Natural killer cell (primary cell): ENCODE results near the gene FARS2. TPM values are rescaled to one million over a fixed set of nuclear protein-coding genes. Genes with fewer than 3 reads are reported as not detected.
"Not testable (repeated sequence)": the region's sequence is repeated elsewhere in the genome, so short reads cannot be mapped to it uniquely, and the experiment has no call there.

Experiments used
- ATAC-seq, 3 donors: fragments of 150-1000 bp in 2 of 3; fragments of 200-7000 bp in 1 of 3; cut with Tn5 transposase; 1 replicate in 1 of 3; 2 replicates in 2 of 3; pipeline ENCODE4 v1.10.0; 2021; ENCODE audit warnings: mild to moderate bottlenecking in 2 of 3, moderate library complexity in 2 of 3
- DNase-seq, 2 donors: peaks; one replicate each; pipeline versions ENCODE4 v3.0.0 to v3.0.0-alpha.2; 2013 to 2021; ENCODE audit warnings: mixed read lengths in 1 of 2
- H3K27ac ChIP-seq: one replicate; pipeline ENCODE4 v1.5.1; 2013; ENCODE audit warnings: mild to moderate bottlenecking, low read length
- H3K27me3 ChIP-seq: one replicate; pipeline ENCODE4 v1.6.1; 2013; ENCODE audit warnings: low read length; ENCODE audit not compliant: control insufficient read depth, insufficient read depth
- H3K36me3 ChIP-seq: one replicate; pipeline ENCODE4 v1.6.1; 2013; ENCODE audit warnings: low read length; ENCODE audit not compliant: control insufficient read depth, insufficient read depth
- H3K4me1 ChIP-seq: one replicate; pipeline ENCODE4 v1.6.1; 2013; ENCODE audit warnings: low read length; ENCODE audit not compliant: control insufficient read depth, insufficient read depth
- H3K4me3 ChIP-seq: one replicate; pipeline ENCODE4 v1.5.1; 2013; ENCODE audit warnings: low read length
- H3K9me3 ChIP-seq: one replicate; pipeline ENCODE4 v1.6.1; 2013; ENCODE audit warnings: low read length; ENCODE audit not compliant: control insufficient read depth, insufficient read depth
- H3K27ac Mint-ChIP-seq, 2 donors: one replicate each; pipeline ENCODE4 v1.8.0; 2022; ENCODE audit warnings: mild to moderate bottlenecking in 2 of 2, mixed read lengths in 2 of 2, moderate library complexity in 1 of 2
- H3K27me3 Mint-ChIP-seq, 2 donors: one replicate each; pipeline ENCODE4 v1.8.0; 2022; ENCODE audit warnings: low read depth in 2 of 2, mixed read lengths in 2 of 2
- H3K36me3 Mint-ChIP-seq: one replicate; pipeline ENCODE4 v1.8.0; 2022; ENCODE audit warnings: mixed read lengths
- H3K4me1 Mint-ChIP-seq, 2 donors: one replicate each; pipeline ENCODE4 v1.8.0; 2022; ENCODE audit warnings: mixed read lengths in 2 of 2
- H3K4me3 Mint-ChIP-seq: one replicate; pipeline ENCODE4 v1.8.0; 2022; ENCODE audit warnings: mild to moderate bottlenecking, moderate library complexity, mixed read lengths
- H3K9me3 Mint-ChIP-seq, 2 donors: one replicate each; pipeline ENCODE4 v1.8.0; 2022; ENCODE audit warnings: mixed read lengths in 2 of 2
- WGBS: methylation state at CpG from one replicate; pipeline ENCODE4 v1.1.7; 2013; ENCODE audit warnings: missing lambda C conversion rate; ENCODE audit not compliant: insufficient coverage; 5-methylcytosine and 5-hydroxymethylcytosine counted together
- intact Hi-C: fragments of 100-400 bp; cut with micrococcal nuclease; formaldehyde crosslinking; loops from one replicate; pipeline ENCODE4 v1.14.2; 2022
- total RNA-seq, 4 donors: library from RNA; stranded (reverse); fragments of 120-200 nt in 1 of 4; gene quantifications; one replicate each; pipeline versions ENCODE4 v1.2.3 to v1.2.4, GENCODE V29; 2013 to 2022
- TF ChIP-seq, protein P1 (sequence below): fragments of 200-600 bp; IDR thresholded peaks from one replicate; pipeline ENCODE4 v1.8.0; 2022; ENCODE audit warnings: antibody characterized with exemption

The FARS2 gene
- total RNA-seq, 3 donors from 2014 or later (not counting 1 experiment from before 2014, with no cell fraction given) = 15.3 to 24.8 (median 22.7) TPM

DNA sequence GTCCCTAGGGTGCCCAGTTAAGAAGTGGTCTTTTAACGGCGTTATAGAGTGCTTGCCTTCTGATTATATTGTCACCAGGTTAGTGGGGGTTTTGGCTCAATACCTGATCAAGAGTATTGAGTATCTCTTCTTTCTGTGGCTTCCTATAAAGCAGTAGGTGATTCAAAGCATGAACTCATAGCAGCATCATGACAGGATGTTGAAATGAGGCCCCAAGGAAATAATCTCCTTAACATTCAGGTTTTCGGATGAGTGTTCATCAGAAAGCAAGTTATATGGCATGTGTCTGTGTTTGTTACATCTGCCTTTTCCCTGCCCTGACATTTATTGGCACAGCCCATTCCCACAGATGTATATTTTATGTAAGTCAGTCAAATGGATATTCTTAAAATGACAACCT is 301.0 kb downstream of the FARS2 start:
- TF ChIP-seq, protein P1, sequence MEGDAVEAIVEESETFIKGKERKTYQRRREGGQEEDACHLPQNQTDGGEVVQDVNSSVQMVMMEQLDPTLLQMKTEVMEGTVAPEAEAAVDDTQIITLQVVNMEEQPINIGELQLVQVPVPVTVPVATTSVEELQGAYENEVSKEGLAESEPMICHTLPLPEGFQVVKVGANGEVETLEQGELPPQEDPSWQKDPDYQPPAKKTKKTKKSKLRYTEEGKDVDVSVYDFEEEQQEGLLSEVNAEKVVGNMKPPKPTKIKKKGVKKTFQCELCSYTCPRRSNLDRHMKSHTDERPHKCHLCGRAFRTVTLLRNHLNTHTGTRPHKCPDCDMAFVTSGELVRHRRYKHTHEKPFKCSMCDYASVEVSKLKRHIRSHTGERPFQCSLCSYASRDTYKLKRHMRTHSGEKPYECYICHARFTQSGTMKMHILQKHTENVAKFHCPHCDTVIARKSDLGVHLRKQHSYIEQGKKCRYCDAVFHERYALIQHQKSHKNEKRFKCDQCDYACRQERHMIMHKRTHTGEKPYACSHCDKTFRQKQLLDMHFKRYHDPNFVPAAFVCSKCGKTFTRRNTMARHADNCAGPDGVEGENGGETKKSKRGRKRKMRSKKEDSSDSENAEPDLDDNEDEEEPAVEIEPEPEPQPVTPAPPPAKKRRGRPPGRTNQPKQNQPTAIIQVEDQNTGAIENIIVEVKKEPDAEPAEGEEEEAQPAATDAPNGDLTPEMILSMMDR = no peak
- no peak overlapping the region for H3K27ac Mint-ChIP-seq

DNA sequence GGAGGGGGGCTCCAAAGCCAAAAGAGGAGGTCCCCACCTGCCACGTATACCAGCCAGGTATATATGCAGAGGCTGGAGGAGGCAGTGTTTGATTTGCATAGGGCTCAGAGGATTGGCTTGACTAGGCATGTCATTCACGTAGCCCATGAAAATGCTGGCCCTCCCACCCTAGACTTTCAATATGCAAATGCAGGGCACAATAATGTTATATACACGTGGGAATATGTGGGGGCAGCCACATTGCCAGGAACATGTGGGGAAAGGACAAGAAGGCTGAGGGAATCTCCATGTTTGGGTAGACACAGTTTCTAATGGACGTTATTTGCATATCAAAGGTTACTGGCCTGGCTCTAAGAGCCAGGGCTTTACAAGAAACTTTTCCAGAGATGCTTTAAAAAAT is 301.8 kb downstream of the FARS2 start:
- WGBS = 96% methylated on average over 4 of the region's 4 CpGs
- Mint-ChIP-seq H3K27me3 (no peaks in the 10 kb centered on the region), H3K4me1 (peaks cover 14 to 15% of the 10 kb centered on the region in 2 donors), H3K4me3 (no peak overlapping the region), H3K27ac (no peak overlapping the region), H3K9me3 (no peaks in the 10 kb centered on the region), H3K36me3 (no peaks in the 10 kb centered on the region)
- Histone ChIP-seq H3K4me1 (no peaks in the 10 kb centered on the region), H3K4me3 (no peak overlapping the region), H3K27me3 (no peaks in the 10 kb centered on the region), H3K27ac (no peak overlapping the region), H3K36me3 (no peaks in the 10 kb centered on the region), H3K9me3 (no peaks in the 10 kb centered on the region)
- intact Hi-C loops = no loop called here
- TF ChIP-seq, protein P1 = no peak
- DNase-seq (no peak), ATAC-seq (no peak)

More for the DNA sequence above, 301.0 kb downstream of the FARS2 start:
- intact Hi-C loops = no loop called here
- DNase-seq (no peak), ATAC-seq (no peak)
- H3K27ac ChIP-seq = no peak overlapping the region
- 44% methylated on average over 2 of the region's 3 CpGs for WGBS
- H3K4me1 ChIP-seq = no peaks in the 10 kb centered on the region
- no peaks in the 10 kb centered on the region for H3K27me3 Mint-ChIP-seq
- H3K9me3 Mint-ChIP-seq = no peaks in the 10 kb centered on the region
- H3K36me3 ChIP-seq = no peaks in the 10 kb centered on the region
- H3K4me1 Mint-ChIP-seq = peaks cover 6 to 7% of the 10 kb centered on the region in 2 donors
- no peaks in the 10 kb centered on the region for H3K27me3 ChIP-seq
- no peaks in the 10 kb centered on the region for H3K36me3 Mint-ChIP-seq
- H3K4me3 ChIP-seq = no peak overlapping the region
- no peak overlapping the region for H3K4me3 Mint-ChIP-seq
- no peaks in the 10 kb centered on the region for H3K9me3 ChIP-seq

DNA sequence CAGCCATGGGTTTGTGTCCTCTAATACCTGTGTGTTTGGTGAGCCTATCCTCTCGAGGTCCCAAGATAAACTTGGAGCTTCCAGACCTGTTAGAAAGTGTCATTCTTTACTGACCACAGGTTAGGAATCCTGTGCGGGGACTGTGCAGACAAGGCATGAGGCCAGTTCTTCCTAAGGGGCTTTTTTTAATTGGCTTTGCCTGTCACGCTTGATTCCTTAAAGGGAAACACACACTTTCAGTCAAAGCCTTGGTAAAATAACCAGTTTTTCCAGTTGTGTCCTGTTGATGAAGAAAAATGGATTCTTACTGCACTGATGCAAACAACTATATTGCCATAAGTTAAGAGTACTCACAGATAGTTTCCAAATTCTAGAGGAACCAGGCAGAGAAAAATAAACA is 303.4 kb downstream of the FARS2 start:
- 86% methylated on average over 3 of the region's 3 CpGs for WGBS
- H3K27ac ChIP-seq, intact Hi-C loops, H3K4me3 ChIP-seq, H3K4me1 ChIP-seq, H3K9me3 Mint-ChIP-seq, DNase-seq, H3K27me3 ChIP-seq, H3K36me3 ChIP-seq, ATAC-seq, H3K36me3 Mint-ChIP-seq, H3K27me3 Mint-ChIP-seq, H3K9me3 ChIP-seq, H3K27ac Mint-ChIP-seq, H3K4me3 Mint-ChIP-seq: not testable (repeated sequence)
- H3K4me1 Mint-ChIP-seq = peaks cover 29% of the 10 kb centered on the region in 2 donors

DNA sequence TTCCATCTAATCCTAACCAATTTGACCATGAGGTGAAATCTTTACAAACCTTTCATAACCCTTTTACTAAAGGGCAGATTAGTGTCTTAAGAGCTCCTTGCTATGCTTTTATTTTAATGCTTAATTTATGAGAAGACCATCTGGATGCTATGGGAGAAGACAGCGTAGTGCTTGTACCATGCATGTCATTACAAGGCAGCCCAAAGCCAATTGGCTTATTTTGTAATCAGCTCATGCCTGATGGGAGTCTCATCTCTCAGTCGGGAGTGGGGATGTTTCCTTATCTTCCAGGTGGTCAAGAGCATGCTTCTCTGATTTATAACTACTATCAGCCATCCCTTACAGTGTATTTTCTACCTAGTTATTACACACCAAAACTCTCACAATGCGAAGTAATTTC is 304.7 kb downstream of the FARS2 start:
- 91% methylated on average over 3 of the region's 3 CpGs for WGBS
- Mint-ChIP-seq H3K27me3 (no peaks in the 10 kb centered on the region), H3K27ac (no peak overlapping the region), H3K9me3 (no peaks in the 10 kb centered on the region), H3K36me3 (no peaks in the 10 kb centered on the region), H3K4me1 (peaks cover 30 to 38% of the 10 kb centered on the region in 2 donors), H3K4me3 (no peak overlapping the region)
- Histone ChIP-seq H3K27me3 (no peaks in the 10 kb centered on the region), H3K9me3 (no peaks in the 10 kb centered on the region), H3K27ac (no peak overlapping the region), H3K4me1 (no peaks in the 10 kb centered on the region), H3K36me3 (no peaks in the 10 kb centered on the region), H3K4me3 (no peak overlapping the region)
- ATAC-seq = no peak
- DNase-seq = no peak
- TF ChIP-seq, protein P1 = no peak
- intact Hi-C loops = no loop called here
